GM08714 (cell line): ENCODE data around the gene CYP2B6.
"Not testable (repeated sequence)": the region's sequence is repeated elsewhere in the genome, so short reads cannot be mapped to it uniquely, and the experiment has no call there.

Experiments
- H3K4me3 ChIP-seq: fragments of 200-500 bp; sonication (Bioruptor generic); 2 replicates; pipeline ENCODE4 v1.5.1; 2014; ENCODE audit warnings: mild to moderate bottlenecking, low read length, inconsistent platforms
- ZNF274 ChIP-seq: IDR thresholded peaks from 2 replicates; pipeline ENCODE4 v1.6.1; 2012; ENCODE audit warnings: mild to moderate bottlenecking, low read depth, low read length

CYP2B6 gene

GRCh38 chr19:41050426-41050825 is 59.3 kb downstream of the CYP2B6 start:
- H3K4me3 ChIP-seq: no peak overlapping the region
- TF ChIP-seq ZNF274: no peak

- not testable (repeated sequence) for H3K4me3 ChIP-seq
Measured at GRCh38 chr19:41052162-41052561, 61.1 kb downstream of the CYP2B6 start.

GRCh38 chr19:41053331-41053730 is 62.2 kb downstream of the CYP2B6 start:
- H3K4me3 ChIP-seq: not testable (repeated sequence)

- no peak for TF ChIP-seq ZNF274
- no peak overlapping the region for H3K4me3 ChIP-seq
Measured at GRCh38 chr19:41064974-41065569, 74.0 kb downstream of the CYP2B6 start.
